Measurements from ENCODE around the gene PHLDB2. TPM values are rescaled to one million over a fixed set of nuclear protein-coding genes. Genes with fewer than 3 reads are reported as not detected.

The PHLDB2 gene
- total and polyA plus RNA-seq, 2 of the 8 experiments (the other 6 are each of a cell fraction or from before 2014, with no cell fraction given) = 5.8 to 22.6 TPM

DNA sequence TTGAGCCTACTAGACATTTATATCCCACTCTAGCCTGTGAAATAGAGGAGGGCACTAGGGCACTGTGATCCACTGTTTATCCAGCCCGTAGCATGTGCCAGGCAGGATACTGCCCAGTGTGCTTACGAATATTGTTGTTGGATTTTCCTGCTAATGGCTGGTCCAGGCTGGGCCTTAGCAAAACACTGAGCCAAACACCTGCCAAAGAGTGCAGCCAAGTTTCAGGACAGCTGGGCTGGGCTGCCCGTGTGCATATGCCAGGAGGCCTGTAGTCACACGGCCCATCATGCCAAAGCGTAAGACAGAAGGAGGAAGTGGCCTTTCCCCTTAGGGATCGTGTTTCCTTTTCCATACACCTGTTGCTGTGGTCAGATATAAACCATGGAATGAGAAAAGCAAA, 65.2 kb downstream of the PHLDB2 start:
- no peak overlapping the region for H3K23ac ChIP-seq (ENCODE audit: insufficient read length)
- H3K23me2 ChIP-seq (ENCODE audit: low read depth, low read length) = no peaks in the 10 kb centered on the region
- H3K27ac ChIP-seq (ENCODE audit: low read depth, low read length) = no peak overlapping the region
- H3K4me2 ChIP-seq (ENCODE audit: insufficient read depth in 1 of 2, low read depth in 2 of 2, low read length in 2 of 2) = no peak overlapping the region
- no peak overlapping the region for H3K56ac ChIP-seq (replicated peaks; ENCODE audit: insufficient read length, low read depth, low read length)
- H3K9me3 ChIP-seq (ENCODE audit: insufficient read depth in 2 of 2, low read depth in 1 of 2, low read length in 1 of 2) = no peaks in the 10 kb centered on the region
- H3K14ac ChIP-seq (ENCODE audit: insufficient read length) = no peak overlapping the region
- H2AK5ac ChIP-seq (ENCODE audit: low read depth, low read length) = no peak overlapping the region
- peaks cover 5 to 21% (median 16%) of the 10 kb centered on the region in 4 experiments for H3K27me3 ChIP-seq (replicated peaks in 1 of 4; ENCODE audit: control insufficient read depth in 3 of 4, extremely low read depth in 1 of 4, insufficient read depth in 3 of 4, low read length in 3 of 4)
- no peaks in the 10 kb centered on the region for H3K79me2 ChIP-seq (ENCODE audit: control insufficient read depth in 1 of 2, insufficient read depth in 2 of 2, low read length in 2 of 2)
- no peak overlapping the region for H3K4ac ChIP-seq (replicated peaks; ENCODE audit: insufficient read length, low read depth, low read length)
- H2BK5ac ChIP-seq (ENCODE audit: low read depth, low read length) = no peak overlapping the region
- H2AFZ ChIP-seq (ENCODE audit: low read length) = no peak overlapping the region
- no peak overlapping the region for H3K18ac ChIP-seq (ENCODE audit: extremely low read depth, low read length)
- H3K4me3 ChIP-seq (ENCODE audit: extremely low read depth in 1 of 4, insufficient read depth in 2 of 4, low read depth in 3 of 4, low read length in 4 of 4) = no peak overlapping the region
- peak overlapping the region; percentile 37 for H4K91ac ChIP-seq (replicated peaks; ENCODE audit: insufficient read length, low read length)
- no peak overlapping the region for H2BK120ac ChIP-seq (replicated peaks; ENCODE audit: low read depth, low read length)
- H3K79me1 ChIP-seq (ENCODE audit: low read depth, low read length) = no peaks in the 10 kb centered on the region
- H4K8ac ChIP-seq (ENCODE audit: extremely low read depth, insufficient read depth, low read length) = no peak overlapping the region
- H4K5ac ChIP-seq (ENCODE audit: insufficient read length, low read depth, low read length) = no peak overlapping the region
- POLR2A ChIA-PET (ENCODE audit: partially characterized antibody) = no interaction called here
- no peak for FAIRE-seq
- H3K4me1 ChIP-seq (replicated peaks in 1 of 4; ENCODE audit: control insufficient read depth in 3 of 4, insufficient read depth in 4 of 4, low read length in 3 of 4) = peaks cover 0 to 3% (median 0%) of the 10 kb centered on the region in 4 experiments; a peak in 2 of 7 replicates
- H3K36me3 ChIP-seq (ENCODE audit: control insufficient read depth in 2 of 4, insufficient read depth in 4 of 4, low read length in 3 of 4) = 0 out of 8 replicates have a peak, but pooled peaks cover 0 to under 1% (median 0%) of the 10 kb centered on the region in 4 experiments
- H2BK12ac ChIP-seq (ENCODE audit: low read depth, low read length) = no peak overlapping the region
- TF ChIP-seq TAF1 (IDR thresholded peaks at IDR 0.05; ENCODE audit: low read depth, low read length) (no peak), CEBPB (IDR thresholded peaks at IDR 0.05; ENCODE audit: low read depth, low read length) (no peak), SP1 (IDR thresholded peaks at IDR 0.05; ENCODE audit: low read depth, low read length) (no peak), POU5F1 (IDR thresholded peaks at IDR 0.05; ENCODE audit: low read depth, low read length) (no peak)
- H3K9ac ChIP-seq (replicated peaks in 1 of 4; ENCODE audit: extremely low read depth in 1 of 4, low read depth in 3 of 4, low read length in 3 of 4) = no peak overlapping the region
- 82% methylated on average over 6 of the region's 6 CpGs; no CpG with 5 or more reads in 1 of the 2 experiments for WGBS, 2 experiments (ENCODE audit: extremely low coverage in 1 of 2, insufficient coverage in 1 of 2, insufficient read length in 1 of 2, insufficient replicate concordance in 2 of 2, low coverage in 1 of 2, low lambda C conversion rate in 2 of 2, missing lambda C conversion rate in 1 of 2)
- no peak overlapping the region for H2BK15ac ChIP-seq (ENCODE audit: low read length)
- CTCF ChIA-PET (ENCODE audit: partially characterized antibody) = no interaction called here
- DNase-seq (ENCODE audit: low read depth in 1 of 2, low spot score in 2 of 2) = no peak
- no peak overlapping the region for H2BK20ac ChIP-seq (ENCODE audit: low read length)
- peaks cover 0 to 7% of the 10 kb centered on the region in 2 experiments for H4K20me1 ChIP-seq (replicated peaks in 1 of 2; ENCODE audit: control insufficient read depth in 1 of 2, insufficient read depth in 2 of 2, low read length in 2 of 2)

Measured in H1 (cell line).